ENCODE results near the gene SYK.
A peak's percentile ranks its signal among the peaks of the same experiment; 100 is the strongest.

SYK gene

GRCh38 chr9:90861380-90861779 is 59.8 kb downstream of the SYK start:
- H3K27me3 ChIP-seq (ENCODE audit: insufficient read depth, low read depth, severe bottlenecking): no peaks in the 10 kb centered on the region
- no peak overlapping the region for H3K27ac ChIP-seq
- H3K36me3 ChIP-seq: peaks cover 90% of the 10 kb centered on the region
- no peak for DNase-seq
- H3K9me3 ChIP-seq (ENCODE audit: severe bottlenecking): no peaks in the 10 kb centered on the region
- TF ChIP-seq, protein P1, sequence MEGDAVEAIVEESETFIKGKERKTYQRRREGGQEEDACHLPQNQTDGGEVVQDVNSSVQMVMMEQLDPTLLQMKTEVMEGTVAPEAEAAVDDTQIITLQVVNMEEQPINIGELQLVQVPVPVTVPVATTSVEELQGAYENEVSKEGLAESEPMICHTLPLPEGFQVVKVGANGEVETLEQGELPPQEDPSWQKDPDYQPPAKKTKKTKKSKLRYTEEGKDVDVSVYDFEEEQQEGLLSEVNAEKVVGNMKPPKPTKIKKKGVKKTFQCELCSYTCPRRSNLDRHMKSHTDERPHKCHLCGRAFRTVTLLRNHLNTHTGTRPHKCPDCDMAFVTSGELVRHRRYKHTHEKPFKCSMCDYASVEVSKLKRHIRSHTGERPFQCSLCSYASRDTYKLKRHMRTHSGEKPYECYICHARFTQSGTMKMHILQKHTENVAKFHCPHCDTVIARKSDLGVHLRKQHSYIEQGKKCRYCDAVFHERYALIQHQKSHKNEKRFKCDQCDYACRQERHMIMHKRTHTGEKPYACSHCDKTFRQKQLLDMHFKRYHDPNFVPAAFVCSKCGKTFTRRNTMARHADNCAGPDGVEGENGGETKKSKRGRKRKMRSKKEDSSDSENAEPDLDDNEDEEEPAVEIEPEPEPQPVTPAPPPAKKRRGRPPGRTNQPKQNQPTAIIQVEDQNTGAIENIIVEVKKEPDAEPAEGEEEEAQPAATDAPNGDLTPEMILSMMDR (IDR thresholded peaks at IDR 0.05; ENCODE audit: low read depth, low read length): no peak
- no peak overlapping the region for H3K4me3 ChIP-seq (ENCODE audit: low read depth, low read length)

DNA sequence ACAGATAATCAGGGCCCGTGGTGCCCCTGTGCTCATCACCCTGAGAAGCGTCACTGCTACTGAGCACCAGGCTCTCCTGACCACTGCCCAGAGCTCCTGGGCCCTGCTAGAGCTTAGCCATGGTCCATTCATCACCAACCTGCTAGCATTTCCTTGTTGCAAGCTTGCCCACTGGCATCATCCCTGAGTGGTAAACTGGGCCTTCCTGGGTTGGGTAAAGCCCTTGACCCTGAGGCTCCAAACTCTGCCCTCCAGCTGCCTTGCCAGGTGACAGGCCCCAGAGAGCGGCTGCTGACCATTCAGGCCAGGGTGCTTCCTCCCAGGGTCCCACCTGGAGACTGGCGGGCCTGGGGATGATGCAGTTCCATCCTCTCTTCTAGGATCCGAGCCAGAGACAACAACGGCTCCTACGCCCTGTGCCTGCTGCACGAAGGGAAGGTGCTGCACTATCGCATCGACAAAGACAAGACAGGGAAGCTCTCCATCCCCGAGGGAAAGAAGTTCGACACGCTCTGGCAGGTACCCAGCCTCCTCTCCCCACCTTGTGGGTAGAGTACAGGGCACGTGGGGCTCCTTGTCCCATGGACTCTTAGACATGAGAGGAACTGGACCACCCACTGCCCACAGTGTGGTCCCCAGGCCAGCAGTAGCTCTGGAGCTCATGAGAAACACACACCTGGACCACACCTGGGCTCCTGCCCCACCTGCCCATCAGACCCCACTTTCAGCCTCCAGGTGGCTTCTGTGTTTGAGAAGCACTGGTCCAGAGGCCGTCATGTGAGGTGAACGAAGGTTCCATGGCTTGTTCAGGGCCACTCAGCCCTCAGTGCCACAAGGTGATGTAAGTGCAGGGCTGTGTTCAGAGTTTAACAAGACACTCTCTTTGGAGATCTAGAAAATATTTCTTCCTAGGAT is 60.5 kb downstream of the SYK start:
- Histone ChIP-seq H3K4me3 (ENCODE audit: low read depth, low read length) (no peak overlapping the region), H3K27ac (no peak overlapping the region), H3K36me3 (peaks cover 91% of the 10 kb centered on the region), H3K27me3 (ENCODE audit: insufficient read depth, low read depth, severe bottlenecking) (no peaks in the 10 kb centered on the region), H3K9me3 (ENCODE audit: severe bottlenecking) (no peaks in the 10 kb centered on the region)
- TF ChIP-seq, protein P1 (IDR thresholded peaks at IDR 0.05; ENCODE audit: low read depth, low read length): no peak
- DNase-seq: no peak

DNA sequence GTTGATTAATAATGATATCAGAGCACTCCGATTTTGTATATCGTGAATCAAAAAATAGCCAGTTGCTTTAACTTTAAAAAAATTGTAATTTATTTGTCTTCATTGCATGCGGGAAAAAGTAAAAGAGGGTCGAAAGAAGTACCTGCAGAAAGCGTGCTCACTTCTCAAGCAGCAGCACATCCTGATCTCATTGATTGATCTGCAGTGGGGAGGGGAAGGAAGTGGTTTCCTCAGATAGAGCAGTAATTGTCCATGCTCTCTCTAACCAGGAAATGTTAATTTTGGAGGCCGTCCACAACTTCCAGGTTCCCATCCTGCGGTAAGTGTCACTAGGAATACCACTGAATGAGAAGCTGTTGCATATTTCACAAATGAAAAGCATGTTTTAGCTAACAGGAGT is 63.2 kb downstream of the SYK start:
- Histone ChIP-seq H3K36me3 (peaks cover 79% of the 10 kb centered on the region), H3K27ac (no peak overlapping the region), H3K27me3 (ENCODE audit: insufficient read depth, low read depth, severe bottlenecking) (no peaks in the 10 kb centered on the region), H3K9me3 (ENCODE audit: severe bottlenecking) (no peaks in the 10 kb centered on the region), H3K4me3 (ENCODE audit: low read depth, low read length) (no peak overlapping the region)
- TF ChIP-seq, protein P1 (IDR thresholded peaks at IDR 0.05; ENCODE audit: low read depth, low read length): no peak
- no peak for DNase-seq

GRCh38 chr9:90867101-90867500 is 65.5 kb downstream of the SYK start:
- no peak for DNase-seq
- TF ChIP-seq, protein P1 (IDR thresholded peaks at IDR 0.05; ENCODE audit: low read depth, low read length): no peak

DNA sequence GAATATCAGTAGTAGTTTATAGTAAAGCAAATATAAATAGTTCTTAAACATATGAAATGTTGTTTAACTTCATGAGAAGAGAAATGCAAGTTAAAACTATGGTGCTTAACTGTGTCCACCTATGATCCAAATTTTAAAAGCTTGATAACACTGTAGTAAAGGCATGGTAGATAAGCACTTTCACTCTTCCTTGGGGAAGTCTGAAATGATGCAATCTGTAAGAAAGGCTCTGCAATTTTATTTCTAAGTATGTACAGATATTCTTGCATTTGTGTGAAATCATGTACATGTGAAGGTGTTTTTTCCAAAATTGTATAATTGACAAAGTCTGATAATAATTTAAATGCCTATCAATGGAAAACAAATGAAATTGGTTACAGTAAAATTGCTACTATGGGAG is 66.9 kb downstream of the SYK start:
- Histone ChIP-seq H3K4me3 (ENCODE audit: low read depth, low read length) (no peak overlapping the region), H3K36me3 (peaks cover 63% of the 10 kb centered on the region), H3K27ac (peak overlapping the region; percentile 8; the same call in 1 of the 2 replicates), H3K27me3 (ENCODE audit: insufficient read depth, low read depth, severe bottlenecking) (no peaks in the 10 kb centered on the region), H3K9me3 (ENCODE audit: severe bottlenecking) (no peaks in the 10 kb centered on the region)
- DNase-seq: no peak
- TF ChIP-seq, protein P1 (IDR thresholded peaks at IDR 0.05; ENCODE audit: low read depth, low read length): no peak

More at GRCh38 chr9:90867101-90867500, 65.5 kb downstream of the SYK start:
- Histone ChIP-seq H3K36me3 (peaks cover 66% of the 10 kb centered on the region), H3K9me3 (ENCODE audit: severe bottlenecking) (no peaks in the 10 kb centered on the region), H3K27me3 (ENCODE audit: insufficient read depth, low read depth, severe bottlenecking) (no peaks in the 10 kb centered on the region), H3K27ac (no peak overlapping the region), H3K4me3 (ENCODE audit: low read depth, low read length) (no peak overlapping the region)

Data from WERI-Rb-1 (cell line).